RWPE2 (cell line): ENCODE measurements around the gene CGB7.

Experiments
- ATAC-seq: fragments of 200-7000 bp; cut with Tn5 transposase; 3 replicates; pipeline ENCODE4 v1.9.1; 2021; ENCODE audit warnings: low read depth
- DNase-seq: peaks from one replicate; pipeline ENCODE4 v3.0.0-alpha.2; 2020; ENCODE audit warnings: low spot score
- H3K27ac ChIP-seq: fragments of 450-650 bp; 2 replicates; pipeline ENCODE4 v1.5.1; 2017; ENCODE audit warnings: mild to moderate bottlenecking; ENCODE audit not compliant: poor library complexity, severe bottlenecking
- H3K27me3 ChIP-seq: fragments of 250-450 bp; sonication (Bioruptor Pico); 2 replicates; pipeline ENCODE4 v1.5.1; 2021; ENCODE audit warnings: mild to moderate bottlenecking, moderate library complexity; ENCODE audit not compliant: insufficient read depth, poor library complexity, severe bottlenecking
- H3K36me3 ChIP-seq: fragments of 250-450 bp; sonication (Bioruptor Pico); 2 replicates; pipeline ENCODE4 v1.5.1; 2020; ENCODE audit warnings: low read depth, mild to moderate bottlenecking, moderate library complexity
- H3K4me1 ChIP-seq: fragments of 250-450 bp; sonication (Bioruptor Pico); 2 replicates; pipeline ENCODE4 v1.5.1; 2021; ENCODE audit warnings: mild to moderate bottlenecking, moderate library complexity; ENCODE audit not compliant: insufficient read depth, poor library complexity, severe bottlenecking
- H3K4me3 ChIP-seq: fragments of 250-450 bp; sonication (Bioruptor Pico); 2 replicates; pipeline ENCODE4 v1.5.1; 2021; ENCODE audit warnings: mild to moderate bottlenecking, moderate library complexity; ENCODE audit not compliant: severe bottlenecking
- H3K9me3 ChIP-seq: fragments of 250-450 bp; sonication (Bioruptor Pico); 2 replicates; pipeline ENCODE4 v1.5.1; 2021; ENCODE audit warnings: mild to moderate bottlenecking, moderate library complexity; ENCODE audit not compliant: severe bottlenecking
- CTCF ChIP-seq: fragments of 450-650 bp; IDR thresholded peaks from one replicate; pipeline ENCODE4 v1.5.1; 2017; ENCODE audit warnings: mild to moderate bottlenecking, moderate library complexity; ENCODE audit not compliant: poor library complexity, severe bottlenecking

Gene CGB7

GRCh38 chr19:49070416-49070815, 12.9 kb upstream of the CGB7 start:
- H3K27me3 ChIP-seq = peaks cover 34% of the 10 kb centered on the region
- no peak for ATAC-seq

GRCh38 chr19:49069026-49069425, 11.5 kb upstream of the CGB7 start:
- no peak overlapping the region for H3K4me3 ChIP-seq
- ATAC-seq = no peak
- no peak overlapping the region for H3K27ac ChIP-seq
- no peaks in the 10 kb centered on the region for H3K4me1 ChIP-seq
- H3K27me3 ChIP-seq = peaks cover 27% of the 10 kb centered on the region
- no peak for TF ChIP-seq CTCF
- no peaks in the 10 kb centered on the region for H3K36me3 ChIP-seq
- H3K9me3 ChIP-seq = no peaks in the 10 kb centered on the region
- no peak for DNase-seq

More at GRCh38 chr19:49070416-49070815, 12.9 kb upstream of the CGB7 start:
- peaks cover 3% of the 10 kb centered on the region for H3K4me1 ChIP-seq
- H3K4me3 ChIP-seq = no peak overlapping the region
- no peaks in the 10 kb centered on the region for H3K9me3 ChIP-seq
- TF ChIP-seq CTCF = no peak
- DNase-seq = no peak
- H3K36me3 ChIP-seq = no peaks in the 10 kb centered on the region
- H3K27ac ChIP-seq = no peak overlapping the region

- no peak overlapping the region for H3K4me3 ChIP-seq
- H3K9me3 ChIP-seq = no peaks in the 10 kb centered on the region
- ATAC-seq (no peak), DNase-seq (no peak)
- TF ChIP-seq CTCF = no peak
- H3K27ac ChIP-seq = no peak overlapping the region
- peaks cover 14% of the 10 kb centered on the region for H3K27me3 ChIP-seq
- H3K4me1 ChIP-seq = peaks cover 7% of the 10 kb centered on the region
- H3K36me3 ChIP-seq = no peaks in the 10 kb centered on the region
Measured at GRCh38 chr19:49067554-49067953, 10.0 kb upstream of the CGB7 start.

- ATAC-seq = no peak
- H3K4me3 ChIP-seq = no peak overlapping the region
- no peaks in the 10 kb centered on the region for H3K36me3 ChIP-seq
- no peak overlapping the region for H3K27ac ChIP-seq
- peaks cover 7% of the 10 kb centered on the region for H3K4me1 ChIP-seq
- TF ChIP-seq CTCF = no peak
- H3K9me3 ChIP-seq = no peaks in the 10 kb centered on the region
- peaks cover 2% of the 10 kb centered on the region for H3K27me3 ChIP-seq
- no peak for DNase-seq
Measured at GRCh38 chr19:49065905-49066512, 8.5 kb upstream of the CGB7 start.
